Gastroesophageal sphincter (tissue), 4 donors: ENCODE data around the gene TLK2. TPM values are rescaled to one million over a fixed set of nuclear protein-coding genes. Genes with fewer than 3 reads are reported as not detected.

Experiments
- ATAC-seq: fragments of 150-250 bp; one replicate; pipeline ENCODE4 v1.9.1; 2016; ENCODE audit warnings: mild to moderate bottlenecking, moderate library complexity
- H3K27ac ChIP-seq, 4 donors: fragments of 200-600 bp; sonication (generic) in 3 of 4; 1 replicate in 3 of 4; 2 replicates in 1 of 4; pipeline ENCODE4 v1.5.1; 2016 to 2019
- H3K27me3 ChIP-seq: fragments of 200-600 bp; sonication (generic); one replicate; pipeline ENCODE4 v1.5.1; 2019
- H3K36me3 ChIP-seq, 2 donors: fragments of 200-600 bp; sonication (generic); one replicate each; pipeline ENCODE4 v1.5.1; 2019; ENCODE audit warnings: control low read depth in 1 of 2
- H3K4me1 ChIP-seq, 3 donors: fragments of 200-600 bp; sonication (generic); 1 replicate in 2 of 3; 2 replicates in 1 of 3; pipeline ENCODE4 v1.5.1; 2016 to 2019; ENCODE audit warnings: control low read depth in 2 of 3
- H3K4me3 ChIP-seq, 2 donors: fragments of 200-600 bp; sonication (generic); one replicate each; pipeline ENCODE4 v1.5.1; 2019; ENCODE audit warnings: mild to moderate bottlenecking in 1 of 2, moderate library complexity in 1 of 2
- H3K9me3 ChIP-seq, 3 donors: fragments of 200-600 bp; sonication (generic); one replicate each; pipeline ENCODE4 v1.5.1; 2017 to 2019; ENCODE audit warnings: control low read depth in 2 of 3
- CTCF ChIP-seq, 4 experiments: fragments of 200-600 bp in 2 of 4; fragments of 450-650 bp in 2 of 4; sonication (generic) in 1 of 4; IDR thresholded peaks; one replicate each; pipeline ENCODE4 v1.5.1; 2017 to 2019; ENCODE audit warnings: antibody characterized with exemption in 4 of 4, mild to moderate bottlenecking in 2 of 4, moderate library complexity in 2 of 4
- EP300 ChIP-seq: sonication (generic); formaldehyde crosslinking; IDR thresholded peaks from one replicate; pipeline ENCODE4 v1.6.1; 2017; ENCODE audit warnings: antibody characterized with exemption, mild to moderate bottlenecking
- POLR2A ChIP-seq, 2 donors: fragments of 450-650 bp; IDR thresholded peaks; one replicate each; pipeline ENCODE4 v1.6.1; 2017; ENCODE audit warnings: antibody characterized with exemption in 2 of 2, mild to moderate bottlenecking in 2 of 2, moderate library complexity in 1 of 2
- POLR2AphosphoS5 ChIP-seq: sonication (generic); formaldehyde crosslinking; IDR thresholded peaks from one replicate; pipeline ENCODE4 v1.6.1; 2017; ENCODE audit warnings: antibody characterized with exemption
- WGBS, 2 donors: methylation state at CpG; one replicate each; pipeline ENCODE4 v1.1.5; 2018; ENCODE audit warnings: low coverage in 1 of 2; 5-methylcytosine and 5-hydroxymethylcytosine counted together
- total RNA-seq, 4 donors: library from RNA; depleted of rRNA; stranded (reverse); fragments of >200 nt; gene quantifications; one replicate each; pipeline ENCODE4 v1.1.0, GENCODE V29; 2016

TLK2 gene
- total RNA-seq, 4 donors from 2014 or later: 42.7 to 69.4 (median 51.3) TPM

- ATAC-seq: no peak
- Histone ChIP-seq H3K9me3 (no peaks in the 10 kb centered on the region), H3K4me3 (no peak overlapping the region), H3K4me1 (peaks cover 0 to 11% (median 0%) of the 10 kb centered on the region in 3 donors), H3K27me3 (peaks cover 6% of the 10 kb centered on the region), H3K27ac (no peak overlapping the region), H3K36me3 (peaks cover 0 to 24% of the 10 kb centered on the region in 2 donors)
- no peak for TF ChIP-seq POLR2AphosphoS5
- TF ChIP-seq CTCF (IDR thresholded peaks at IDR 0.05): no peak
- TF ChIP-seq POLR2A (IDR thresholded peaks at IDR 0.05): no peak
- TF ChIP-seq EP300: no peak
- 79 to 93% methylated on average over 2 to 3 of the region's 11 CpGs for WGBS, 2 donors
These were observed 142.6 kb downstream of the TLK2 start for GRCh38 chr17:62621223-62621622.

DNA sequence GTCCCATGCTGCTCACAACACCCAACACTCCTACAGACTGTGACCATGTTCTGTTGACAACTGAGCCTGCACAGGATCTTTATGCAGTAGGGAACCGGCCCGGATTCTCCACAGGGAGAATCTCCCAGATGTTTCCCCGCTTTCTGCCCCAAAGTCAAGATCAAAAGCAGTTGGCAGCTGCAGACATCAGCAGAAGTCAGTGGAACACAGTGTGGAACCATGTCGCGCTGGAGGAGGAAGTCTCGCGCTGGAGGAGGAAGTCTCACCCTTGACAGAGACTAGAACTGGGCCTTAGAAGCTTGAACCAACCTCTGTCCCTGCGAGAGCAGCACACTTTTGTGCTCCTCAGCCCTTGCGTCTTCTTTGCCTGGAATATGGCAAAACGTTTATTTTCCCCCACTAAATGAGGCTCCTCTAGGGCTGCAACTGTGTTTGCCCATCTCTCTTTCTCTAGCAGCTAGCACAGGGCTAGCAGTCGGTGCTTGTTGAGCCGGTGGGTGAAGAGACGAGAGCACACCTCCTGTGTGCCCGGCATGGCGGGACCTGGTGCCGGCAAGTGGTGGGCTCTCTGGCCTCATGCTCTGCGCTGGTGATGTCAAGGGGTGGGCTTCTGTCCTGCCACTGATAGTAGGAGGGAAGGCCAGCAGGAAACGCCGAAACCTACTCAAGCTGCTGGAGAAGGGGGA is 146.7 kb downstream of the TLK2 start:
- peaks cover 47% of the 10 kb centered on the region for H3K27me3 ChIP-seq
- no peak overlapping the region for H3K27ac ChIP-seq
- ATAC-seq: no peak
- no peak overlapping the region for H3K4me3 ChIP-seq
- peaks cover 0 to 52% (median 6%) of the 10 kb centered on the region in 3 donors for H3K4me1 ChIP-seq
- no peaks in the 10 kb centered on the region for H3K9me3 ChIP-seq
- peaks cover 0 to 12% of the 10 kb centered on the region in 2 donors for H3K36me3 ChIP-seq
- TF ChIP-seq POLR2A (IDR thresholded peaks at IDR 0.05) (no peak), POLR2AphosphoS5 (no peak), CTCF (IDR thresholded peaks at IDR 0.05) (no peak), EP300 (no peak)
- 88 to 93% methylated on average over 3 to 7 of the region's 19 CpGs for WGBS, 2 donors

GRCh38 chr17:62625870-62626200 is 147.2 kb downstream of the TLK2 start:
- no peaks in the 10 kb centered on the region for H3K9me3 ChIP-seq
- no peak for ATAC-seq
- H3K4me3 ChIP-seq: no peak overlapping the region
- 60% methylated on average over 1 of the region's 4 CpGs; no CpG with 5 or more reads in 1 of the 2 donors for WGBS, 2 donors
- H3K4me1 ChIP-seq: peaks cover 0 to 56% (median 6%) of the 10 kb centered on the region in 3 donors
- peaks cover 0 to 12% of the 10 kb centered on the region in 2 donors for H3K36me3 ChIP-seq
- H3K27ac ChIP-seq: peak overlapping the region in 2 of 4 donors; percentile 86 to 89
- H3K27me3 ChIP-seq: peaks cover 53% of the 10 kb centered on the region
- TF ChIP-seq EP300 (no peak), POLR2A (IDR thresholded peaks at IDR 0.05) (no peak), POLR2AphosphoS5 (no peak), CTCF (IDR thresholded peaks at IDR 0.05) (no peak)

DNA sequence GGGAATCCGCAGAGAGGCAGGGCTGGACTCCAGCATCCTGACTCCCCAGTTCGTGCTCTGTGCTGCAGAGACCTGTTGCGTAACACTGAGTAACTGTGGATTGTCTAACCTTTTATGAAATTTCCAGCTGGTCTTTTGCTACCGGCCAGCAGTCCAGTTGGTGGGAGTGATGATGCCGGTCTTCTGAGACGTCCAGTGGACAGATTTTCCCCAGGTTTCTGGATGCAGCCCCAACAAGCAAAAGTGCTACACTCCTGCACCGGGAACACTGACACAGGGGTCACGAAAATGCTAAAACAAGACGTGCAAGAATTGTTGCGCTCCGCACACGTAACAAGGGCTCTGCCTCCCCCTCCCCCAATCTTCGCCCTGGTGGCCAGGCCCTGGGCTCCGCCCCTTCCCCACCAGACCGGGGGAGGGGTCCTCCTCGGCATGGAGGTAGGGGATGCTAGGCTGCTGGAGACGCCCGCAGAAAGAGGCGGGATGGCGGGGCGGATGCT is 148.1 kb downstream of the TLK2 start:
- peaks cover 0 to 56% (median 6%) of the 10 kb centered on the region in 3 donors for H3K4me1 ChIP-seq
- peaks cover 0 to 12% of the 10 kb centered on the region in 2 donors for H3K36me3 ChIP-seq
- peak overlapping the region in 3 of 4 donors; percentile 85 to 89 (median 86) for H3K27ac ChIP-seq
- peaks cover 53% of the 10 kb centered on the region for H3K27me3 ChIP-seq
- H3K4me3 ChIP-seq: peak overlapping the region; percentile 26 to 66
- peak; percentile 64 for TF ChIP-seq POLR2AphosphoS5
- no peak for TF ChIP-seq POLR2A (IDR thresholded peaks at IDR 0.05)
- no CpG with 5 or more reads among the region's 21 CpGs for WGBS, 2 donors
- ATAC-seq: peak; percentile 73
- H3K9me3 ChIP-seq: no peaks in the 10 kb centered on the region

DNA sequence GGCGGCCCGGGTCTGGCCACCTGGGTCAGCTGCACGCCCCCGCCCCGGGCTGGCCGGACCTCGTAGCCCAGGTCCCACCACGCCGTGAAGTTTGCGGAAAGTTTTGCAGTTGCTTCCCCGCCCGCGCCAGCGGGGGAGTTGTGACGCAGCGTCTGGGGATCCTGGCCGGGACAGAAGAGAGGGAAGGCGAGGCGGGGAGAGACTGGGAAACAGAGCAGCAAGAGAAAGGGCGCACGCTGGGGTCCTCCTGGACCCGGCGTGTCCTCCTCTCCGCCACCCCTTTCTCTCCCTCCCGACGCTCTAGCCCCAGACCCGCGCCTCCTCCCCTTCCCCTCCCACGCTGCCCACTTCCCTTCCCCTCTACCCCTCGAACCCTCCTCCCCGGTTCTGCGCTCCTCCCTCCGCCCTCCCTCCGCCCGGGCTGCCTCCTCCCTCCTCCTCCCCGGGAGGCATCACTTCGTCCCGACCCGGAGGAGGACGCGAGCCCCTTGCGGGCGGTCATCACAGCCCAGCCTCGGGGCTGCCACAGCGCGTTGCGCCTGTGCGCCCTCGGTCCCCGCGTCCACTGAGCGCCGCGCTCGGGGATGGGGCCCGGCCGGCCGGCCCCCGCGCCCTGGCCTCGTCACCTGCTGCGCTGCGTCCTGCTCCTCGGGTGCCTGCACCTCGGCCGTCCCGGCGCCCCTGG is 148.7 kb downstream of the TLK2 start, which contains the start of gene MRC2:
TSS of gene MRC2 (plus strand) at position 452 of the 685 bp plus-strand sequence. CDS start at position 585, 133 bp downstream.
- WGBS, 2 donors: 0% methylated on average over 4 of the region's 68 CpGs; no CpG with 5 or more reads in 1 of the 2 donors
- Histone ChIP-seq H3K4me1 (peaks cover 0 to 56% (median 6%) of the 10 kb centered on the region in 3 donors), H3K9me3 (no peaks in the 10 kb centered on the region), H3K27me3 (peaks cover 53% of the 10 kb centered on the region), H3K36me3 (peaks cover 0 to 12% of the 10 kb centered on the region in 2 donors), H3K4me3 (peak within 1 kb of the TSS; percentile 26 to 66), H3K27ac (peak within 1 kb of the TSS; percentile 12 to 89 (median 86))
- no peak for TF ChIP-seq CTCF (IDR thresholded peaks at IDR 0.05)
- no peak for TF ChIP-seq POLR2AphosphoS5
- TF ChIP-seq POLR2A (IDR thresholded peaks at IDR 0.05): peak; percentile 27 to 43
- no peak for TF ChIP-seq EP300
- ATAC-seq: peak; percentile 60
